ENCODE measurements around the gene PDE4C. TPM values are rescaled to one million over a fixed set of nuclear protein-coding genes. Genes with fewer than 3 reads are reported as not detected.

The PDE4C gene
- 1 to 10 TPM in 4 of 10 donors, under 1 TPM in 6; 0.30 to 4.2 (median 0.85) TPM for total RNA-seq
- polyA plus RNA-seq, result 1 to 10 TPM; 1.2 to 6.3 TPM
- long read RNA-seq, donor 1, partial matches to known transcripts, result 2 of 2 reads
- long read RNA-seq, donor 1, other reads (novel, unspliced or antisense), result 0 of 2 reads
- long read RNA-seq, donor 2, partial matches to known transcripts, result 0 of 5 reads
- long read RNA-seq, donor 2, other reads (novel, unspliced or antisense), result 3 of 5 reads
- long read RNA-seq, donor 3, partial matches to known transcripts, result 1 of 2 reads
- long read RNA-seq, donor 3, other reads (novel, unspliced or antisense), result 0 of 2 reads

DNA sequence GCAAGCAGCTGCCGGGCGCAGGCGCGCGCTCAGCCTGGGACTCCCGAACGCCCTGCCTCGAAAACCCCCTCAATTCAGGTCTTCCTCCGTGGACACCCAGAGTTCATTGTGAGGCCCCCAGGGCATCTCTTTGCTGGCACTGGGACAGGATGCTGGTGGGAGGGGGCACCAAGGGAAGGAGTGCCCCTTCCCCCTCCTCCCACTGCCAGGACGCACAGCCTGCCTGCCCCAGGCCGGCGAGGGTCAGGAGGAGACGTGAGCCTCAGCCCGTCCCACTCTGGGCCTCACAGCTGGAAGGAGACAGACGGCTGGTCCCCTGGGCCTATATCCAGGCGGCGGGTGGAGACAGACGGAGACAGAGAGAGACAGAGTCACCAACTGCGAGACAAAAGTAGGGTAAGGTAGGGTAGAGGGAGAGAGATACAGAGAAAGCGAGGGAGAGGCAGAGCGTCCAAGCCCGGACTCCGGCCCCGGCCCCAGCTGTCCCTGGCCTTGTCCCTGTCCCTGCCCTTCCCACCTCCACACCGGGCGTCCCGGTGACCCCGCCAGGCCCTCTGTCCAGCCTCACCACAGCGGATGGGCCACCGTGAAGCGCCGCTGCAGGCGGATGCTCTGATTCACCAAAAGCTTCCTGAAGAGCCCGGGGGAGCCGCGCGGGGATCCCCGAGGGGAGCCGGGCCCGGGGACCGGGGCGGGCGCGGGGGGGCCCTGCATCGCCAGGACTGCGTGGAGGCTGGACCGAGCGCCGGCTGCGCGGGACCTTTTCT is at the start of gene PDE4C:
TSS of gene PDE4C (minus strand) at position 737 of the 767 bp plus-strand sequence. CDS start at position 714, 23 bp downstream.
- Histone ChIP-seq H3K4me1 (peaks cover 14 to 40% (median 30%) of the 10 kb centered on the region in 9 donors), H3K36me3 (no peaks in the 10 kb centered on the region), H3K27ac (peak within 1 kb of the TSS; percentile 50 to 84 (median 71)), H3K9me3 (no peaks in the 10 kb centered on the region), H3K4me3 (peak within 1 kb of the TSS in 9 of 10 donors; percentile 14 to 65 (median 52)), H3K27me3 (peaks cover 9 to 72% (median 60%) of the 10 kb centered on the region in 7 donors)
- DNase-seq (peak; percentile 57 to 67), ATAC-seq (peak in 6 of 8 donors; percentile 13 to 35 (median 26))
- 4 to 5% methylated on average over 47 to 51 of the region's 51 CpGs for WGBS, 2 donors
- intact Hi-C loops (cut with DNase I), result loop anchor here in 3 of 10 donors (2.0 kb wide), 2 partner anchors 21 to 73 kb away; partner anchors contain the start of genes RAB3A (in 2 of the 3) and PIK3R2 (in 1 of the 3)
- TF ChIP-seq, protein P1, sequence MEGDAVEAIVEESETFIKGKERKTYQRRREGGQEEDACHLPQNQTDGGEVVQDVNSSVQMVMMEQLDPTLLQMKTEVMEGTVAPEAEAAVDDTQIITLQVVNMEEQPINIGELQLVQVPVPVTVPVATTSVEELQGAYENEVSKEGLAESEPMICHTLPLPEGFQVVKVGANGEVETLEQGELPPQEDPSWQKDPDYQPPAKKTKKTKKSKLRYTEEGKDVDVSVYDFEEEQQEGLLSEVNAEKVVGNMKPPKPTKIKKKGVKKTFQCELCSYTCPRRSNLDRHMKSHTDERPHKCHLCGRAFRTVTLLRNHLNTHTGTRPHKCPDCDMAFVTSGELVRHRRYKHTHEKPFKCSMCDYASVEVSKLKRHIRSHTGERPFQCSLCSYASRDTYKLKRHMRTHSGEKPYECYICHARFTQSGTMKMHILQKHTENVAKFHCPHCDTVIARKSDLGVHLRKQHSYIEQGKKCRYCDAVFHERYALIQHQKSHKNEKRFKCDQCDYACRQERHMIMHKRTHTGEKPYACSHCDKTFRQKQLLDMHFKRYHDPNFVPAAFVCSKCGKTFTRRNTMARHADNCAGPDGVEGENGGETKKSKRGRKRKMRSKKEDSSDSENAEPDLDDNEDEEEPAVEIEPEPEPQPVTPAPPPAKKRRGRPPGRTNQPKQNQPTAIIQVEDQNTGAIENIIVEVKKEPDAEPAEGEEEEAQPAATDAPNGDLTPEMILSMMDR (IDR thresholded peaks at IDR 0.05), result no peak

DNA sequence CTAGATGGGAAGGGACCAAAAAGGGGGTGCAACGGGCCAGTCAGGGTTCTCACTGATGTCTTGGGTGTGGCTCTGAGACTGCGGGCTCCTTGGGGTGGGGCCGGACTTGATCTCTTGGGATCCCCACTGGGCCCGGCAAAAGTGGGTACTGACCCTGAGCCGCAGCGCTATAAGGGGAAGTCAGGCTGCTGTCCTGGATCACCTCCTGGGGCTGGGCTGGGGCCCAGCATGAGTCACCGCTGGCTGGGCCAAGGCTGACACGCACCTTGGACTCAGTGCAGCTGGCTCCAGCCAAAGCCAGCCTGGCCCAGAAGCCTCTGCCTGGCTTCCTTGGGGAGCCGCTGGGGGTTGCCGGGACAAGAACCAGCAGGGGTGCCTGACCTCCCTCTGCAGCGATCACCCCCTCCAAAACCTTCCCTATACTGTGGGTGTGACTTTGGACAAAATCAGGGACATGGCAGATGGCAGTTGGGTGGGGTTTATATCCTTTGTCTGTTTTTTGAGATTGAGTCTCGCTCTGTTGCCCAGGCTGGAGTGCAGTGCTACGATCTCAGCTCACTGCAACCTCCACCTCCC is 48.6 kb upstream of the PDE4C start:
- ATAC-seq, result peak; percentile 79 to 90 (median 87)
- peak overlapping the region in 4 of 10 donors; percentile 3 to 18 (median 12) for H3K4me3 ChIP-seq

DNA sequence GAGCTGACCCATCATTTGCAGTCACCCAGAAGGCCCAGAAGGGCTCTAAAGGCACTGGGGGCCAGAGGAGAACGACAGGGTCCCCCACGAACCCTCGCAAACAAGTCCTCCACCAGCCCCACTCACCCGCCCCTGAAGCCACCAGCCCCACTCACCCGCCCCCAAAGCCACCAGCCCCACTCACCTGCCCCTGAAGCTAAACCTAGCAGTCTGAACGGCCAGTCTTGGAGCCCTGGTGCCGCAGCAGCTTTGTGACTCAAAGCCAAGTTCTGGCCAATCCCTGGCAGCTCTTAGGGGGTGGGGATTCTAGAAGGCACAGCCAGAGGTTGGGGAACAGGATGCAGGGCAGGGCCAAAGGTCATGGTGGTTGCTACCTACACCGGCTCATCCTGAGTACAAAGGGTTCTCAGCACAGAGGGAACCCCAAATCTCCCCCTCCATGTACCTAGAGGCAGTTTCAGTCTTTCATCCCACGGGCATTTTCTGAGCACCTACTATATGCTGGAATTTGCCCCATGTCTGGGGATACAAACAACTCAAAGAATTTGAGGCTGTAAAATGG is 48.1 kb upstream of the PDE4C start, which contains the start of gene IQCN:
TSS of gene IQCN (minus strand) at position 234 of the 562 bp plus-strand sequence. CDS start 4,974 bp downstream, outside the sequence.
- TF ChIP-seq, protein P1 (IDR thresholded peaks at IDR 0.05), result no peak
- H3K4me3 ChIP-seq, result peak within 1 kb of the TSS in 4 of 10 donors; percentile 3 to 18 (median 12)

More for the DNA sequence above, 48.6 kb upstream of the PDE4C start:
- Histone ChIP-seq H3K27me3 (no peaks in the 10 kb centered on the region), H3K27ac (peak overlapping the region; percentile 31 to 90 (median 75)), H3K4me1 (peaks cover 17 to 58% (median 49%) of the 10 kb centered on the region in 9 donors), H3K36me3 (peaks cover 0 to 34% (median 15%) of the 10 kb centered on the region in 9 donors), H3K9me3 (no peaks in the 10 kb centered on the region)
- TF ChIP-seq, protein P1 (IDR thresholded peaks at IDR 0.05), result peak in 4 of 9 donors; percentile 11 to 24 (median 22)
- intact Hi-C loops (cut with DNase I), result loop anchor here in 8 of 10 donors (5.0 to 10.0 kb wide), 7 partner anchors 47 to 142 kb away; partner anchors contain the start of genes SSBP4 (in 3 of the 8), LSM4 (in 1 of the 8) and PGPEP1 (in 1 of the 8)
- DNase-seq, result peak; percentile 88 to 89
- 10 to 21% methylated on average over 13 of the region's 13 CpGs for WGBS, 2 donors

More for the DNA sequence above, 48.1 kb upstream of the PDE4C start, which contains the start of gene IQCN:
- 75 to 77% methylated on average over 9 of the region's 9 CpGs for WGBS, 2 donors
- no peak for DNase-seq
- ATAC-seq, result peak in 6 of 8 donors; percentile 1 to 23 (median 10)
- Histone ChIP-seq H3K36me3 (peaks cover 0 to 35% (median 15%) of the 10 kb centered on the region in 9 donors), H3K4me1 (peaks cover 17 to 58% (median 49%) of the 10 kb centered on the region in 9 donors), H3K9me3 (no peaks in the 10 kb centered on the region), H3K27ac (peak within 1 kb of the TSS; percentile 31 to 90 (median 75)), H3K27me3 (no peaks in the 10 kb centered on the region)
- intact Hi-C loops (cut with DNase I), result loop anchor here in 2 of 10 donors (10.0 kb wide), 2 partner anchors 131 to 141 kb away; partner anchors contain the start of gene SSBP4 (in 1 of the 2)
